ENCODE data around the gene RINL.

RINL gene, protein sequence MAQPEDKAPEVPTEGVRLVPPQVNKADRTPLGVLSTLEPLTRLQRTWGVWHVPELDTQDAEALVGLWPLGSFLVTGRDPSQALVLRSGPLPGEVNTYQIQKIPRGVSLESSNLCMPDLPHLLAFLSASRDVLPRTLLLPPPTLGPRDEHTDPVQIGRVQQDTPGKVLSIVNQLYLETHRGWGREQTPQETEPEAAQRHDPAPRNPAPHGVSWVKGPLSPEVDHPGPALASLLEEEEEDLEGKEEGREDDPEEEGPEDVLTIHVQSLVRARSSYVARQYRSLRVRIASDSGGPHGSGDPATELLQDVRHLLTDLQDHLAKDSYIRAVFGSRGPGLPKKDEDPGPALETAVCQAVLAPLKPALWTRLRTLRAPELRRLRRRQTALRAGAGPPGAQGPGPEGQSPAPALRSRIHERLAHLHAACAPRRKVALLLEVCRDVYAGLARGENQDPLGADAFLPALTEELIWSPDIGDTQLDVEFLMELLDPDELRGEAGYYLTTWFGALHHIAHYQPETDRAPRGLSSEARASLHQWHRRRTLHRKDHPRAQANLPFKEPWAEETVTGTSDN

GRCh38 chr19:38877781-38878574, at the start of gene RINL:
TSS of gene RINL (minus strand) at chr19:38878275. CDS start at chr19:38876742, 1,533 bp downstream.
- DNase-seq (ENCODE audit: extremely low read depth, low read depth): no peak
- TF ChIP-seq CTCF (IDR thresholded peaks at IDR 0.05; ENCODE audit: low read depth, low read length): no peak

- DNase-seq (ENCODE audit: extremely low read depth, low read depth): no peak
- TF ChIP-seq CTCF (IDR thresholded peaks at IDR 0.05; ENCODE audit: low read depth, low read length): no peak
Observed at GRCh38 chr19:38924388-38924787, 46.3 kb upstream of the RINL start.

DNA sequence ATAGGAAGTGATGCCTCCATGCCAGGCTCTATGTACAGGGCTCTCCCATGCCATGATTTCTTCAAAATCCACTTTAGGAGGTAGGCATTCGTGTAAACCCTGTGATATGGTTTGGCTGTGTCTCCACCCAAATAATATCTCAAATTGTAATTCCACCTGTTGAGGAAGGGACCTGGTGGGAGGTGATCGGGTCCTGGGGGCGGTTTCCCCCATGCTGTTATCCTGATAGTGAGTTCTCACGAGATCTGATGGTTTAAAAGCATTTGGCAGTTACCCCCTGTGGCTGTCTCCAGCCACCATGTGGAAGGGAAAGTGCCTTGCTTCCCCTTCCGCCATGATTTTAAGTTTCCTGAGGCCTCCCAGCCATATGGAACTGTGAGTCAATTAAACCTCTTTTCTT, 44.4 kb upstream of the RINL start:
- TF ChIP-seq CTCF (IDR thresholded peaks at IDR 0.05; ENCODE audit: low read depth, low read length): no peak
- DNase-seq (ENCODE audit: extremely low read depth, low read depth): no peak

- no peak for TF ChIP-seq CTCF (IDR thresholded peaks at IDR 0.05; ENCODE audit: low read depth, low read length)
- no peak for DNase-seq (ENCODE audit: extremely low read depth, low read depth)
Observed at GRCh38 chr19:38921420-38922274, 43.6 kb upstream of the RINL start.

DNA sequence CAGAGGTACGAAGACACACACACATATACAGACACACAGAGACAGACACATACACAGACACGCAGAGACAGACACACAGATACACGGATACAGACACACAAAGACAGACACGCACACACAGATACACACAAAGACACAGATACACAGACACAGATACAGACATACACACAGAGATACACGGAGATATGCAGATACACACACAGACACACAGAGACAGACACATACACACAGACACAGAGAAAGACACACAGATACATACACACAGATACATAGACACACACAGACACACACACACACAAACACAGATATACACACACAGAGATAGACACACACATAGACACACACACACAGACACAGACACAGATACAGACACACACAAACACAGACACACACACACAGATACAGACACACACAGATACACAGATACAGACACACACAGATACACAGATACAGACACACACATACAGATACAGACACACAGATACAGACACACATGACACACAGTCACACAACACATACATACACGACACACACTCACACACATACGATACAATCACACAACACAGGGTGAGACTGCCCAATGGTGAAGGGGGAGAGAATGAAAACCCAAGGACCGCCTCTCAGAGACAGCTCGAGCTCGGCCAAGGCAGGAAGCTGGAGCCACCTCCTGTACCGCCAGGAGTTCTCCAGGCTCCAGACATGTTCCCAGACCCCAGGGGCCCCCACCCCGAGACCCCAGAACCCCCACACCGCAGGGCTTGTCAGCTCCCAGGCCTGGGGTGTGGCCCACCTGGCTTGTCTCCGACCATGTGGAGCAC, 42.7 kb upstream of the RINL start:
- no peak for DNase-seq (ENCODE audit: extremely low read depth, low read depth)
- no peak for TF ChIP-seq CTCF (IDR thresholded peaks at IDR 0.05; ENCODE audit: low read depth, low read length)

DNA sequence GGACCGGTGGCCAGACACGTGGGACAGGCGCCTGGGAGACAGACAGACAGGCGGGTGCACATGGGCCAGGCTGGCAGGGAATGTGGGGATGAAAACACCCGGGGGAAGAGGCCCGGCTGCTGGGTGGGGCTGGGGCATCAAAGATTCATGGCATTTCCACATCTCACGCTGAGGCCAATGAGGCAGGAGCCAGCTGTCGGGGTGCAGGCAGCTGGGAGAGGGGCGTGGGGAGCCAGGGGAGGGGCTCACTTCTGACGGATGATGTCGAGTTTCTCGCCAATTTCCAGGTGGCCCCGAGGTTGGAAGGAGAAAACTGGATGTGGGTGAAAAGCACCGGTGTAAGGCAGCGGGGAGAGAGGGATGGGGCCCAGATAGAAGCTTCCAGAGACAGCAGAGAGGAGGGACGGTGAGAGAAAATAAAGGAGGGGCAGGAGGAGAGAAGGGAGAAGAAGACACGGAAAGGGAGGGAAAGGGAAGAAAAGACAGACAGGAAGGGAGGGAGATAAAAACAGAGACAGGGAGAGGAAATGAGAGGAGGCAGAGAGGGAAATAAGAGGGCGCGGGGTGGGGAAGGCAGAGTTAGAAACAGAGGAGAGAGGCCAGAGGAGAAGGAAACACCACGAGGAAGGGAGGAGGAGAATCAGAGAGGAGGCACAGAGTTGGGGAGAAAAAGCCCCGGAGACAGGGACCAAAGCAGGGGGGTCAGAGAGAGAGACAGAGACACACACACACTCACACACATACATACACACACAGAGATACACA, 41.9 kb upstream of the RINL start:
- no peak for TF ChIP-seq CTCF (IDR thresholded peaks at IDR 0.05; ENCODE audit: low read depth, low read length)
- no peak for DNase-seq (ENCODE audit: extremely low read depth, low read depth)

Data from AG09319 (cell line).